ENCODE measurements around the gene ORMDL2.

DNA sequence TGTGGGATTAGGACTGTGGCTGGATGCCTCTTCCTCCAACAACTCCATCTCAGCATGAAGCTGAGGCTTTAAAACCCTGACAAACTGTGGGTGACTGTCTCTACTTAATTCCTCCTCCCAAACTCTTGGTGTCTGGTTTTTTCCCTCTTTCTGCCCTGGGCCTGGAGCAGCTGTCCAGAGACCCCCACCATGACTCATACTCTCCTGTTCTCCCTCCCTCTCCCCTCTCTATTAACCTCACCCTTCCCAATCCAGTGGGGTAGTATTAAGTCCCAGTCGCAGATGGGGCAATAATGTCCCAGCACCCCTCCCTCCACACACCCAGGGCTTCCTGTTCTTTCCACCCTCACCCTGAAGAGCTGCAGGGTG is 13.6 kb downstream of the ORMDL2 start:
- TF ChIP-seq, protein P1, sequence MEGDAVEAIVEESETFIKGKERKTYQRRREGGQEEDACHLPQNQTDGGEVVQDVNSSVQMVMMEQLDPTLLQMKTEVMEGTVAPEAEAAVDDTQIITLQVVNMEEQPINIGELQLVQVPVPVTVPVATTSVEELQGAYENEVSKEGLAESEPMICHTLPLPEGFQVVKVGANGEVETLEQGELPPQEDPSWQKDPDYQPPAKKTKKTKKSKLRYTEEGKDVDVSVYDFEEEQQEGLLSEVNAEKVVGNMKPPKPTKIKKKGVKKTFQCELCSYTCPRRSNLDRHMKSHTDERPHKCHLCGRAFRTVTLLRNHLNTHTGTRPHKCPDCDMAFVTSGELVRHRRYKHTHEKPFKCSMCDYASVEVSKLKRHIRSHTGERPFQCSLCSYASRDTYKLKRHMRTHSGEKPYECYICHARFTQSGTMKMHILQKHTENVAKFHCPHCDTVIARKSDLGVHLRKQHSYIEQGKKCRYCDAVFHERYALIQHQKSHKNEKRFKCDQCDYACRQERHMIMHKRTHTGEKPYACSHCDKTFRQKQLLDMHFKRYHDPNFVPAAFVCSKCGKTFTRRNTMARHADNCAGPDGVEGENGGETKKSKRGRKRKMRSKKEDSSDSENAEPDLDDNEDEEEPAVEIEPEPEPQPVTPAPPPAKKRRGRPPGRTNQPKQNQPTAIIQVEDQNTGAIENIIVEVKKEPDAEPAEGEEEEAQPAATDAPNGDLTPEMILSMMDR (IDR thresholded peaks at IDR 0.05; ENCODE audit: low read depth, low read length, poor library complexity, severe bottlenecking), result no peak
- no peak for TF ChIP-seq EZH2phosphoT487 (IDR thresholded peaks at IDR 0.05; ENCODE audit: borderline replicate concordance, low read length)

Data from DOHH2 (cell line).